Endothelial cell (in vitro differentiated cells): Measurements from ENCODE around the gene PRSS22. TPM values are rescaled to one million over a fixed set of nuclear protein-coding genes. Genes with fewer than 3 reads are reported as not detected.

Experiments
- DNase-seq: peaks from one replicate; pipeline ENCODE4 v3.0.0; 2021; ENCODE audit warnings: low spot score
- H3K27ac Mint-ChIP-seq: one replicate; pipeline ENCODE4 v1.8.0; 2021; ENCODE audit warnings: mixed read lengths, inconsistent platforms; ENCODE audit not compliant: unreplicated experiment
- H3K27me3 Mint-ChIP-seq: one replicate; pipeline ENCODE4 v1.8.0; 2021; ENCODE audit warnings: mild to moderate bottlenecking, moderate library complexity, mixed read lengths, inconsistent platforms; ENCODE audit not compliant: unreplicated experiment
- H3K36me3 Mint-ChIP-seq: one replicate; pipeline ENCODE4 v1.8.0; 2021; ENCODE audit warnings: mild to moderate bottlenecking, low read depth, mixed read lengths, inconsistent platforms; ENCODE audit not compliant: unreplicated experiment
- H3K4me1 Mint-ChIP-seq: one replicate; pipeline ENCODE4 v1.8.0; 2021; ENCODE audit warnings: mild to moderate bottlenecking, mixed read lengths, inconsistent platforms; ENCODE audit not compliant: unreplicated experiment
- H3K4me3 Mint-ChIP-seq: one replicate; pipeline ENCODE4 v1.8.0; 2021; ENCODE audit warnings: mild to moderate bottlenecking, mixed read lengths, inconsistent platforms; ENCODE audit not compliant: unreplicated experiment
- H3K9me3 Mint-ChIP-seq: one replicate; pipeline ENCODE4 v1.8.0; 2021; ENCODE audit warnings: mixed read lengths, inconsistent platforms; ENCODE audit not compliant: unreplicated experiment
- total RNA-seq: library from RNA; stranded (reverse); fragmentation: NEBNext Ultra II Directional; extraction: Animal tissue kit (Norgen Biotek cat#: 25700); gene quantifications from one replicate; pipeline ENCODE4 v1.2.1, GENCODE V29; 2021; ENCODE audit not compliant: unreplicated experiment
- TF ChIP-seq, protein P1 (sequence below): fragments of 200-600 bp; sonication (generic); IDR thresholded peaks from one replicate; pipeline ENCODE4 v1.5.0; 2021; ENCODE audit warnings: antibody characterized with exemption; ENCODE audit not compliant: unreplicated experiment

PRSS22 gene
- total RNA-seq, 1 donor from 2014 or later, result 0.59 TPM

DNA sequence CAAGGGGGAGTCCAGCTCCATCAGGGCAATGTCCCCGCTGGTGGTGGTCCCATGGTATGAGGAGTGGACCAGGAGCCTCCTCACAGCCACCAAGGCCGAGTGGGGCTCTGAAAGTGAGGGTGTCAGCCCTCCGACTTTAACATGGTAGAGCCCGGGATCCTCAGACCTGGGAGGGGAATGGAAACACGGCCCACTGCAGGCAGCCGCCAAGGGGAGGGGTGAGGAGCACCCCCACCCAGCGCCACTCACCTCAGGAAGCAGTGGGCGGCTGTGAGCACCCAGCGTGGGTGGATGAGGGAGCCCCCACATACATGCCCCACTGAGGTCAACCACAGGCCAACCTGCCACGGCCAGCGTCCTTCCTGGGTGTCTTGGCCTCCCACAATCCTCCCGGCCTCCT lies 17.1 kb downstream of the PRSS22 start:
- H3K4me1 Mint-ChIP-seq, result peaks cover 10% of the 10 kb centered on the region
- no peak overlapping the region for H3K4me3 Mint-ChIP-seq
- H3K36me3 Mint-ChIP-seq, result peaks cover 10% of the 10 kb centered on the region
- TF ChIP-seq, protein P1, sequence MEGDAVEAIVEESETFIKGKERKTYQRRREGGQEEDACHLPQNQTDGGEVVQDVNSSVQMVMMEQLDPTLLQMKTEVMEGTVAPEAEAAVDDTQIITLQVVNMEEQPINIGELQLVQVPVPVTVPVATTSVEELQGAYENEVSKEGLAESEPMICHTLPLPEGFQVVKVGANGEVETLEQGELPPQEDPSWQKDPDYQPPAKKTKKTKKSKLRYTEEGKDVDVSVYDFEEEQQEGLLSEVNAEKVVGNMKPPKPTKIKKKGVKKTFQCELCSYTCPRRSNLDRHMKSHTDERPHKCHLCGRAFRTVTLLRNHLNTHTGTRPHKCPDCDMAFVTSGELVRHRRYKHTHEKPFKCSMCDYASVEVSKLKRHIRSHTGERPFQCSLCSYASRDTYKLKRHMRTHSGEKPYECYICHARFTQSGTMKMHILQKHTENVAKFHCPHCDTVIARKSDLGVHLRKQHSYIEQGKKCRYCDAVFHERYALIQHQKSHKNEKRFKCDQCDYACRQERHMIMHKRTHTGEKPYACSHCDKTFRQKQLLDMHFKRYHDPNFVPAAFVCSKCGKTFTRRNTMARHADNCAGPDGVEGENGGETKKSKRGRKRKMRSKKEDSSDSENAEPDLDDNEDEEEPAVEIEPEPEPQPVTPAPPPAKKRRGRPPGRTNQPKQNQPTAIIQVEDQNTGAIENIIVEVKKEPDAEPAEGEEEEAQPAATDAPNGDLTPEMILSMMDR, result no peak
- peaks cover 10% of the 10 kb centered on the region for H3K27me3 Mint-ChIP-seq
- no peaks in the 10 kb centered on the region for H3K9me3 Mint-ChIP-seq
- H3K27ac Mint-ChIP-seq, result no peak overlapping the region
- no peak for DNase-seq

DNA sequence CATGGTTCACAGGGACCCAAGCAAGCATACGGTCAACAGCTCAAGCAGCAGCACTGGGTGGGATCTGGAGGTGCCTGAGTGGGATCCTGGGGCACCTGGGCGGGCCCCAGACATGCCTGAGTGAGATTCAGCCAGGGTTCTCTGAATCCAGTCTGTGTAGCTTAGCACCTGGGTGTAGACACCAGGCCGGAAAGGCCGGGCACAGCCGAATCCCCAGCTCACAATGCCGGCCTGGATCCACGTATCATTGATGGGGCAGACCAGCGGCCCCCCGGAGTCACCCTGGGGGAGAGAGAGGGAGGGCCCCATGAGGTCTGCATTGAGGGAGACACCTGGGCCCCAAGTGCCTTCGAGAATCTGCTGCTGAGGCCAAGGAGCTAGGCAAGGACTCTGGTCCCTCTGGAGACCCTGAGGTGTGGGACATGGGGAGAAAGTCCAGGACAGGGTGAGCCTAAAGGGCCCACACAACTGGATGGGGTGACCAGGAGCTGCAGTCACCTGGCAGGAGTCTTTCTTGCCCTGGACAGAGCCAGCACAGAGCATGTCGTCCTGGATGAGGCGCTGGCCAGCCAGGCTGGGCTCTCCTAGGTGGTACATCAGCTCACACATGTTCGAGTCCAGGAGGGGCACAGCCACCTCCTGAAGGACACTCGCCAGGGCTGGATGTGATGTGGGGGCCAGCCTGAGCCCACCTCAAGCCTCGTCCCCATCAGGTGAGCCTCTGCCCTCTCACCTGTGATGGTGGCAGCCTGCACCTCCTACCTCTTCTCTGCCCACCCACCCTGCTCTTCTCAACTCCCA lies 18.1 kb downstream of the PRSS22 start:
- peaks cover 10% of the 10 kb centered on the region for H3K36me3 Mint-ChIP-seq
- H3K27ac Mint-ChIP-seq, result no peak overlapping the region
- TF ChIP-seq, protein P1, result no peak
- DNase-seq, result no peak
- H3K4me1 Mint-ChIP-seq, result peaks cover 10% of the 10 kb centered on the region
- no peak overlapping the region for H3K4me3 Mint-ChIP-seq
- peaks cover 11% of the 10 kb centered on the region for H3K27me3 Mint-ChIP-seq
- no peaks in the 10 kb centered on the region for H3K9me3 Mint-ChIP-seq

DNA sequence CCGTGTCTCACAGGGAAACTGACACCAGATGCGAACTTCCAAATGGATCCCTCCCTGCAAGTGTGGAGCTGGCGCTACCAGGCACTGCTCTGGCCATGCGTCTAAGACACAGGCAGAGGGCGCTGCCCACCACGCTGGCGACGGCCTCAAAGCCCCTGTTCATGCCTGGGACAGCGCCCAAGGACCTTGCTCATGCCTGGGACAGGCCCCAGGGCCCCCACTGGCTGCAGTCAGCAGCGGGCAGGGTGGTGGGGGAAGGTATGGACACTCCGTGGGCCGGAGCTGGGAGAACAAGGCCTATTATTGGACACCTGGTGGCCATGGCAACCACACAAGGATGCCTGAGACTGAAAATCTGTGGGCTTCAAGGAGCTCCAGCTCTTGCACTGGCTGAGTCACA lies 19.0 kb downstream of the PRSS22 start:
- Mint-ChIP-seq H3K4me3 (no peak overlapping the region), H3K9me3 (no peaks in the 10 kb centered on the region), H3K36me3 (peaks cover 10% of the 10 kb centered on the region), H3K4me1 (peaks cover 10% of the 10 kb centered on the region), H3K27ac (peak overlapping the region; percentile 67), H3K27me3 (peaks cover 13% of the 10 kb centered on the region)
- TF ChIP-seq, protein P1, result peak; percentile 65
- peak; percentile 77 for DNase-seq

DNA sequence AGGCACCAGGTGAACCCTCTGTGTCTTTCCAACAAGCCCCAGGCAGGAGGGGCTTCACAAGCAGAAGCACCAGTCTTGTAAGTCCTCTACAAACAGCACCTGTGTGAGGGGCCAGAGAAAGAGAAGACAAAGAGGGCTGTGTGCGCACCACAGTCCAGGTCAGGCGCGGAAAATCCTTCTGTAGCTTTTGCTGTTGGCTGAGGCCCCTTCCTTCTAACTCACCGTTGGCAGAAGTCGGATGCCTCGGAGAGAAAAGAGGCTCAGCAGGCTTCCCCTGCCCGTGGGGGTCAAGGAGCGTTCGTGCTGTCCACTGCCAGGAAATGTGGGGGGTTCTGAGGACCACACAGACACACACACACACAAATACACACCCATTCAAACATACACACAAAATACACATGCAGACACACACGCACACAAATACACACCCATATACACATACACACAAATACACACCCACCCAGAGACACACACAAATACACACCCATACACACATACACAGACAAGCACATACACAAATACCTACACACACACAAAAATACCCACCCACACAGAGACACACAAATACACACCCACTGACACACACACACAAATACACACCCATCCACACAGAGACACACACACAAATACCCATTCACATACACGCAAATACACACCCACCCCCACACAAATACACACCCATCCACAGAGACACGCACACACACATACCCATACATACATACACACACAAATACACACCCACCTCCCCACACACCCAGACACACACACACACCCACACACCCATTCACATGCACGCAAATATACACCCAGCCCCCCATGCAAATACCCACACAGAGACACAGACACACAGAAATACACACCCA lies 21.1 kb downstream of the PRSS22 start:
- no peak for DNase-seq
- Mint-ChIP-seq H3K27me3 (peaks cover 13% of the 10 kb centered on the region), H3K9me3 (no peaks in the 10 kb centered on the region), H3K4me3 (no peak overlapping the region), H3K36me3 (peaks cover 10% of the 10 kb centered on the region), H3K4me1 (peaks cover 7% of the 10 kb centered on the region), H3K27ac (no peak overlapping the region)
- TF ChIP-seq, protein P1, result no peak
